Measurements from ENCODE around the gene TTC21A. TPM values are rescaled to one million over a fixed set of nuclear protein-coding genes. Genes with fewer than 3 reads are reported as not detected.
"Not testable (repeated sequence)": the region's sequence is repeated elsewhere in the genome, so short reads cannot be mapped to it uniquely, and the experiment has no call there.

The TTC21A gene
- total and polyA plus RNA-seq, 10 of the 15 experiments (the other 5 are each of a cell fraction or from before 2014, with no cell fraction given), result 0.62 to 3.2 (median 1.2) TPM

- in situ Hi-C loops (cut with MboI); H3K36me3 ChIP-seq (ENCODE audit: control insufficient read depth in 2 of 2, insufficient read depth in 2 of 2, low read length in 1 of 2); BruUV-seq (replicated peaks); H3K9ac ChIP-seq (ENCODE audit: control insufficient read depth, insufficient read depth, low read length); H3K4me2 ChIP-seq (ENCODE audit: control insufficient read depth, insufficient read depth); intact Hi-C loops (cut with micrococcal nuclease; ENCODE audit: unreplicated experiment); ATAC-seq; H4K20me1 ChIP-seq (ENCODE audit: control insufficient read depth, insufficient read depth); H3K27me3 ChIP-seq (replicated peaks in 1 of 2; ENCODE audit: control insufficient read depth in 2 of 2, insufficient read depth in 2 of 2, low read length in 1 of 2); POLR2A ChIA-PET; H2AFZ ChIP-seq (ENCODE audit: control insufficient read depth, low read depth, low read length); FAIRE-seq; H3K9me3 ChIP-seq (replicated peaks; ENCODE audit: control insufficient read depth, insufficient read depth, low read length); H3K4me3 ChIP-seq; H3K27ac ChIP-seq (ENCODE audit: control insufficient read depth, insufficient read depth); H3K79me2 ChIP-seq (ENCODE audit: control insufficient read depth, insufficient read depth, low read length); H3K4me1 ChIP-seq (ENCODE audit: control insufficient read depth, insufficient read depth, low read length); DNase-seq (ENCODE audit: low read depth, low spot score): not testable (repeated sequence)
- WGBS (ENCODE audit: insufficient coverage, insufficient replicate concordance, low lambda C conversion rate, missing lambda C conversion rate), result 55% methylated on average over 5 of the region's 6 CpGs
- CTCF ChIA-PET, result interaction anchor here (1.1 to 2.0 kb wide), 3 partner anchors 14 to 171 kb away, joined by 3 to 7 read pairs (median 3); no protein-coding TSS in a partner anchor
- SMC1A ChIA-PET (ENCODE audit: uncharacterized antibody, unreplicated experiment), result interaction anchor here (0.7 to 1.4 kb wide), 3 partner anchors 21 to 145 kb away, joined by 3 to 5 read pairs (median 5); partner anchors contain the start of genes GORASP1 and TTC21A
- RAD21 ChIA-PET (ENCODE audit: unreplicated experiment), result interaction anchor here (1.9 kb wide), 1 partner anchor 15 kb away, joined by 8 read pairs; no protein-coding TSS in a partner anchor
Observed at GRCh38 chr3:39170877-39171276, 63.4 kb downstream of the TTC21A start.

- FAIRE-seq, result no peak
- ChIA-PET CTCF (interaction anchor here (0.6 to 2.7 kb wide), 8 partner anchors 8 to 172 kb away, joined by 3 to 14 read pairs (median 4); no protein-coding TSS in a partner anchor), RAD21 (ENCODE audit: unreplicated experiment) (interaction anchor here (1.5 to 1.9 kb wide), 3 partner anchors 16 to 116 kb away, joined by 4 to 8 read pairs (median 7); no protein-coding TSS in a partner anchor), SMC1A (ENCODE audit: uncharacterized antibody, unreplicated experiment) (interaction anchor here (1.1 to 2.0 kb wide), 5 partner anchors 10 to 64 kb away, joined by 3 to 9 read pairs (median 5); partner anchors contain the start of genes GORASP1 and TTC21A), POLR2A (no interaction called here)
- in situ Hi-C loops (cut with MboI), result no loop called here
- Histone ChIP-seq H3K27ac (ENCODE audit: control insufficient read depth, insufficient read depth) (no peak overlapping the region), H3K4me3 (no peak overlapping the region), H3K27me3 (replicated peaks in 1 of 2; ENCODE audit: control insufficient read depth in 2 of 2, insufficient read depth in 2 of 2, low read length in 1 of 2) (no peaks in the 10 kb centered on the region; a peak in 1 of 4 replicates), H3K36me3 (ENCODE audit: control insufficient read depth in 2 of 2, insufficient read depth in 2 of 2, low read length in 1 of 2) (no peaks in the 10 kb centered on the region), H3K4me2 (ENCODE audit: control insufficient read depth, insufficient read depth) (no peak overlapping the region), H3K9ac (ENCODE audit: control insufficient read depth, insufficient read depth, low read length) (no peak overlapping the region), H3K79me2 (ENCODE audit: control insufficient read depth, insufficient read depth, low read length) (no peaks in the 10 kb centered on the region), H3K9me3 (replicated peaks; ENCODE audit: control insufficient read depth, insufficient read depth, low read length) (no peaks in the 10 kb centered on the region), H4K20me1 (ENCODE audit: control insufficient read depth, insufficient read depth) (no peaks in the 10 kb centered on the region), H3K4me1 (ENCODE audit: control insufficient read depth, insufficient read depth, low read length) (no peaks in the 10 kb centered on the region), H2AFZ (ENCODE audit: control insufficient read depth, low read depth, low read length) (no peak overlapping the region)
- intact Hi-C loops (cut with micrococcal nuclease; ENCODE audit: unreplicated experiment), result no loop called here
- no TSS peak for BruUV-seq (replicated peaks)
- 20% methylated on average over 2 of the region's 2 CpGs for WGBS (ENCODE audit: insufficient coverage, insufficient replicate concordance, low lambda C conversion rate, missing lambda C conversion rate)
- ATAC-seq, result peak; percentile 25; the same call in 1 of the 3 replicates
- TF ChIP-seq MYB (IDR thresholded peaks at IDR 0.05; ENCODE audit: borderline replicate concordance, low read depth, low read length) (no peak), ZBTB33 (IDR thresholded peaks at IDR 0.05) (no peak), BMI1 (IDR thresholded peaks at IDR 0.05; ENCODE audit: borderline replicate concordance) (no peak), MEF2A (IDR thresholded peaks at IDR 0.05; ENCODE audit: insufficient read depth, low read depth, low read length) (no peak), BCL11A (IDR thresholded peaks at IDR 0.05; ENCODE audit: low read depth, low read length) (no peak), SUZ12 (IDR thresholded peaks at IDR 0.05; ENCODE audit: unreplicated experiment) (no peak), SMC3 (IDR thresholded peaks at IDR 0.05; ENCODE audit: borderline replicate concordance, low read length) (no peak)
- no peak for DNase-seq (ENCODE audit: low read depth, low spot score)
Observed at GRCh38 chr3:39171860-39172259, 64.4 kb downstream of the TTC21A start.
